CD4-positive, alpha-beta T cell (primary cell): ENCODE results near the gene CCDC83. TPM values are rescaled to one million over a fixed set of nuclear protein-coding genes. Genes with fewer than 3 reads are reported as not detected.
"Not testable (repeated sequence)": the region's sequence is repeated elsewhere in the genome, so short reads cannot be mapped to it uniquely, and the experiment has no call there.

ENCODE experiments used
- ATAC-seq: fragments of 200-7000 bp; cut with Tn5 transposase; one replicate; pipeline ENCODE4 v1.10.0; 2022; ENCODE audit warnings: mild to moderate bottlenecking; ENCODE audit not compliant: poor library complexity
- CTCF ChIA-PET: fragments of 350-600 bp; sonication (Branson Sonifier 250); formaldehyde crosslinking; loops from one replicate; lab custom pipeline; 2021; ENCODE audit warnings: antibody characterized with exemption, inconsistent platforms; lab: Charles Lee
- POLR2A ChIA-PET: fragments of 350-600 bp; sonication (Branson Sonifier 250); formaldehyde crosslinking; loops from one replicate; lab custom pipeline; 2021; ENCODE audit warnings: antibody characterized with exemption, inconsistent platforms; lab: Charles Lee
- DNase-seq, 14 experiments: peaks; one replicate each; pipeline ENCODE4 v3.0.0-alpha.2; 2013 to 2020; ENCODE audit warnings: mixed read lengths in 2 of 14
- H3K27ac ChIP-seq, 2 donors: one replicate each; pipeline versions ENCODE4 v1.5.1 to v1.7.0; 2013; ENCODE audit warnings: low read length in 2 of 2, low read depth in 1 of 2, mild to moderate bottlenecking in 1 of 2
- H3K27me3 ChIP-seq, 2 experiments: 1 replicate in 1 of 2; 2 replicates in 1 of 2; pipeline versions ENCODE4 v1.6.1 to v1.7.0; 2013; ENCODE audit warnings: low read length in 2 of 2, control low read depth in 1 of 2, mild to moderate bottlenecking in 1 of 2, moderate library complexity in 1 of 2; ENCODE audit not compliant: insufficient read depth in 2 of 2, control insufficient read depth in 1 of 2
- H3K36me3 ChIP-seq: one replicate; pipeline ENCODE4 v1.6.1; 2013; ENCODE audit warnings: low read length, control low read depth; ENCODE audit not compliant: insufficient read depth
- H3K4me1 ChIP-seq: one replicate; pipeline ENCODE4 v1.6.1; 2013; ENCODE audit warnings: low read length, control low read depth; ENCODE audit not compliant: insufficient read depth
- H3K4me3 ChIP-seq: one replicate; pipeline ENCODE4 v1.5.1; 2013; ENCODE audit warnings: mild to moderate bottlenecking, low read length, moderate library complexity
- H3K9me3 ChIP-seq, 2 experiments: 1 replicate in 1 of 2; 2 replicates in 1 of 2; pipeline versions ENCODE4 v1.6.1 to v1.7.0; 2013; ENCODE audit warnings: low read length in 2 of 2, mild to moderate bottlenecking in 2 of 2, control low read depth in 1 of 2, moderate library complexity in 1 of 2; ENCODE audit not compliant: control insufficient read depth in 1 of 2, insufficient read depth in 1 of 2
- H3K27ac Mint-ChIP-seq: one replicate; pipeline ENCODE4 v1.8.0; 2020; ENCODE audit warnings: mixed read lengths
- H3K27me3 Mint-ChIP-seq: one replicate; pipeline ENCODE4 v1.8.0; 2021; ENCODE audit warnings: mixed read lengths
- H3K36me3 Mint-ChIP-seq: one replicate; pipeline ENCODE4 v1.8.0; 2021; ENCODE audit warnings: low read depth, mixed read lengths
- H3K4me1 Mint-ChIP-seq: one replicate; pipeline ENCODE4 v1.8.0; 2021; ENCODE audit warnings: low read depth, mixed read lengths
- H3K4me3 Mint-ChIP-seq: one replicate; pipeline ENCODE4 v1.8.0; 2020; ENCODE audit warnings: mild to moderate bottlenecking, mixed read lengths
- H3K9me3 Mint-ChIP-seq: one replicate; pipeline ENCODE4 v1.8.0; 2020; ENCODE audit warnings: mixed read lengths
- CTCF ChIP-seq: fragments of 200-600 bp; IDR thresholded peaks from one replicate; pipeline ENCODE4 v1.8.0; 2022; ENCODE audit warnings: antibody characterized with exemption, mild to moderate bottlenecking
- intact Hi-C, 2 experiments: fragments of 100-400 bp; cut with DNase I in 1 of 2; cut with micrococcal nuclease in 1 of 2; formaldehyde crosslinking; loops; one replicate each; pipeline versions ENCODE4 v1.15.1 to v1.9.0; 2023 to 2025; cut with DNase I, micrococcal nuclease
- total RNA-seq, 174 experiments: library from RNA in 2 of 174; stranded (reverse) in 2 of 174; gene quantifications; one replicate each; pipeline ENCODE4 v1.2.3 and lab custom pipeline; 2021 to 2026

The CCDC83 gene
- total RNA-seq, 2 experiments from 2014 or later, result not detected

DNA sequence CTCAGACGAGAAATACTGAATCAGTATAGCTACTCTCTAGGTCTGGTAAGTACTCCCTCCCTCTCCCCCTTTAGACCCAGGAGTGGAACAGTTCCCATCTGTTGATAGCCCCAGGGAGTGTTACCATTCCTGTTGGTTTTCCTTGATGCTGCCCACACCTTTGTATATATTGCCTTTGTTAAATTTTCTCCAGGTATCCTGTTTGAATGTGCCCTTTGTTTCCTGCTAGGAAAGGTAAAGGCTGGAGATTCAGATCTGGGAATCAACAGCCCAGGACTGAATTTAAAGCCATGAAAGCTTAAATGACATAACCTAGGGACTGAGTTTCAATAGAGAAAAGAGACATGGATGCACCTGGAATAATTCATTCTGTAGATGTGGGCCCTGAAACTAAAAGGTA is 68.3 kb downstream of the CCDC83 start:
- Histone ChIP-seq H3K27ac (no peak overlapping the region), H3K27me3 (peaks cover 0 to 3% of the 10 kb centered on the region in 2 experiments), H3K4me1 (no peaks in the 10 kb centered on the region), H3K9me3 (no peaks in the 10 kb centered on the region), H3K36me3 (no peaks in the 10 kb centered on the region), H3K4me3 (no peak overlapping the region)
- no peak for ATAC-seq
- H3K27ac Mint-ChIP-seq, result no peak overlapping the region
- POLR2A ChIA-PET, result no interaction called here
- H3K27me3 Mint-ChIP-seq, result peaks cover 31% of the 10 kb centered on the region
- CTCF ChIA-PET, result no interaction called here
- no peaks in the 10 kb centered on the region for H3K9me3 Mint-ChIP-seq
- H3K4me1 Mint-ChIP-seq, result no peaks in the 10 kb centered on the region
- no peak for TF ChIP-seq CTCF
- DNase-seq, result no peak
- intact Hi-C loops, result no loop called here
- no peak overlapping the region for H3K4me3 Mint-ChIP-seq
- no peaks in the 10 kb centered on the region for H3K36me3 Mint-ChIP-seq

GRCh38 chr11:85926653-85927214 is 71.6 kb downstream of the CCDC83 start:
- H3K27me3 Mint-ChIP-seq, result peaks cover 40% of the 10 kb centered on the region
- POLR2A ChIA-PET, DNase-seq, H3K4me3 Mint-ChIP-seq, H3K36me3 ChIP-seq, H3K4me3 ChIP-seq, H3K27ac Mint-ChIP-seq, intact Hi-C loops, ATAC-seq, H3K9me3 Mint-ChIP-seq, H3K4me1 Mint-ChIP-seq, CTCF ChIA-PET, H3K27ac ChIP-seq, H3K4me1 ChIP-seq, H3K27me3 ChIP-seq, H3K36me3 Mint-ChIP-seq, H3K9me3 ChIP-seq: not testable (repeated sequence)

GRCh38 chr11:85930879-85931366 is 75.7 kb downstream of the CCDC83 start:
- ChIA-PET POLR2A (no interaction called here), CTCF (no interaction called here)
- Histone ChIP-seq H3K4me3 (no peak overlapping the region), H3K27me3 (no peaks in the 10 kb centered on the region), H3K27ac (no peak overlapping the region), H3K9me3 (peaks cover 0 to 13% of the 10 kb centered on the region in 2 experiments), H3K4me1 (no peaks in the 10 kb centered on the region), H3K36me3 (no peaks in the 10 kb centered on the region)
- no peaks in the 10 kb centered on the region for H3K36me3 Mint-ChIP-seq
- TF ChIP-seq CTCF, result no peak
- intact Hi-C loops, result no loop called here
- peaks cover 2% of the 10 kb centered on the region for H3K9me3 Mint-ChIP-seq
- no peak for DNase-seq
- H3K27ac Mint-ChIP-seq, result no peak overlapping the region
- no peak for ATAC-seq
- H3K27me3 Mint-ChIP-seq, result peaks cover 29% of the 10 kb centered on the region
- no peaks in the 10 kb centered on the region for H3K4me1 Mint-ChIP-seq
- H3K4me3 Mint-ChIP-seq, result no peak overlapping the region

- TF ChIP-seq CTCF, result no peak
- H3K9me3 Mint-ChIP-seq, result peaks cover 2% of the 10 kb centered on the region
- H3K27me3 ChIP-seq, result no peaks in the 10 kb centered on the region
- peaks cover 0 to 14% of the 10 kb centered on the region in 2 experiments for H3K9me3 ChIP-seq
- no peaks in the 10 kb centered on the region for H3K36me3 ChIP-seq
- POLR2A ChIA-PET, result no interaction called here
- peaks cover 13% of the 10 kb centered on the region for H3K27me3 Mint-ChIP-seq
- intact Hi-C loops, result no loop called here
- no peaks in the 10 kb centered on the region for H3K4me1 Mint-ChIP-seq
- ATAC-seq, result no peak
- CTCF ChIA-PET, result no interaction called here
- no peak overlapping the region for H3K27ac Mint-ChIP-seq
- H3K4me3 Mint-ChIP-seq, result no peak overlapping the region
- H3K27ac ChIP-seq, result no peak overlapping the region
- no peak for DNase-seq
- no peak overlapping the region for H3K4me3 ChIP-seq
- H3K36me3 Mint-ChIP-seq, result no peaks in the 10 kb centered on the region
- no peaks in the 10 kb centered on the region for H3K4me1 ChIP-seq
Measured at GRCh38 chr11:85934596-85935169, 79.5 kb downstream of the CCDC83 start.
